AG08395 (cell line): Measurements from ENCODE around the gene ADAMTS19.

Experiments used
- DNase-seq: peaks from one replicate; pipeline ENCODE4 v3.0.0; 2012; ENCODE audit warnings: mixed read lengths, low spot score

The ADAMTS19 gene

GRCh38 chr5:129770024-129770820 lies 310.1 kb downstream of the ADAMTS19 start:
- DNase-seq = no peak

DNA sequence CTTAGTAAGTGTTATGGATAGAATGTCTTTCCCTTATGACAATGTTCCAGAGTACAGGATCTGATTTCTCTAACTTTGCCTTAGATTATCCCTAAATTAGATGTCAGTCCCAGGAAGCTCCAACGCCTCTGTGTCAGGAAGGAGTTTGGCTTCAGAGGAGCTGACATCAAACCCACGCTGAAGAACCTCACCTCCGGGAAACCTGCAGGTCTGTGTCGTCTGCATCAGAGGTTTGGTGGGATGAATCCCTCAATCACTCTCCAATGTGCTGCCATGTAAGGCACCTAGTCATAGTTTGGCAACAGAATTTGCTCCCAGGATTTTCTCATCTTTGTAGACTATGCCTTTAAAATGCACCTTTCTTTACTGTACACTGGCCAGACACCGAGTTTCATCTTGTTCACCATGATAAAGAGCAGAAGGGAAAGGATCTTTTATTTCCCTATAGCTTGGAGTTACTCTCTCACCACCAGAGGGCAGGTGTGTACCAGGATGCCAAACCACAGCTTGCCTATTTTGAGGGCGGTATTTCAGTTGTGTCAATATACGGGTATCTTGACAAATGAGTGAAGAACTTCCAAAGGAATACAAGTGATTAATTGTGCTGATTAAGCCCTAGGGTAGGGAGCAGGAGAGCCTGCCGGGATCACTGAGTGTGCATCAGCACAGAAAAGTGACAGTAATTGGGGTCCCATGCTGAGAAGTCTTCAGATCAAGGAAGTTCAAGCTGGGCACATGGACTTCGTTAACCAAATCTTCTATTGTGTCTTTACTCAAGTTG lies 311.1 kb downstream of the ADAMTS19 start:
- DNase-seq = peak; percentile 51

GRCh38 chr5:129773376-129773775 lies 313.3 kb downstream of the ADAMTS19 start:
- no peak for DNase-seq

DNA sequence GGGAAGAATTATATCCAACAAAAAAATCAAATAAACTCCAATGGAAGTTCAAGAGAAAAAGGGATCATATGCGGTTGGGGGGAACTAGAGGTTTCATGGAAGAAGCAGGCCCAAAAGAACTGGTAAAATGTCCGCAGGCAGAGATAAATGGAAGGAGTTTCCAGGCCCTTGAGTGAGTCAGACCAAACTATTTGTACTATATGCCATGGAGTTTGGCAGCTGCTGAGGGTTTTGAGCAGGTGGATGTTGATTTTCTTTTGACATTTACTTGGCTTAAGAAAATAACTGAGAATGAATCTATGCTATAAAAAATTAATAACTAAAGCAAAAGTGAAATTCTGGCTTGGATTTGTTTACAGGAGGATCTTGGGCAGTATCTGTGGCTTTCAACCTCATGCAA lies 321.5 kb downstream of the ADAMTS19 start:
- no peak for DNase-seq
